Skin of body (tissue), 3 donors: ENCODE measurements around the gene ARHGAP30. TPM values are rescaled to one million over a fixed set of nuclear protein-coding genes. Genes with fewer than 3 reads are reported as not detected.
"Not testable (repeated sequence)": the region's sequence is repeated elsewhere in the genome, so short reads cannot be mapped to it uniquely, and the experiment has no call there.

Experiments used
- DNase-seq: peaks from one replicate; lab custom pipeline; 2025; lab: John Stamatoyannopoulos, UW
- small RNA-seq: library from RNA; depleted of rRNA; stranded (forward); fragments of <200 nt; gene quantifications from one replicate; pipeline ENCODE3, GENCODE V24; 2014; ENCODE audit warnings: low replicate concordance
- total RNA-seq: library from RNA; depleted of rRNA; stranded (reverse); fragments of >200 nt; gene quantifications from one replicate; pipeline ENCODE4 v1.2.3, GENCODE V29; 2014

Gene ARHGAP30
- total RNA-seq, 1 donor from 2014 or later = 7.9 TPM

DNA sequence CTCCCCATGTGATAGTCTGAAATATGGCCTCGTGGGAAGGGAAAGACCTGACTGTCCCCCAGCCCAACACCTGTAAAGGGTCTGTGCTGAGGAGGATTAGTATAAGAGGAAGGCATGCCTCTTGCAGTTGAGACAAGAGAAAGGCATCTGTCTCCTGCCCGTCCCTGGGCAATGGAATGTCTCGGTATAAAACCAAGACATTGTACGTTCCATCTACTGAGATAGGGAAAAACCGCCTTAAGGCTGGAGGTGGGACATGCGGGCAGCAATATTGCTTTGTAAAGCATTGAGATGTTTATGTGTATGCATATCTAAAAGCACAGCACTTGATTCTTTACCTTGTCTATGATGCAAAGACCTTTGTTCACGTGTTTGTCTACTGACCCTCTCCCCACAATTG is 52.5 kb downstream of the ARHGAP30 start:
- DNase-seq = not testable (repeated sequence)

DNA sequence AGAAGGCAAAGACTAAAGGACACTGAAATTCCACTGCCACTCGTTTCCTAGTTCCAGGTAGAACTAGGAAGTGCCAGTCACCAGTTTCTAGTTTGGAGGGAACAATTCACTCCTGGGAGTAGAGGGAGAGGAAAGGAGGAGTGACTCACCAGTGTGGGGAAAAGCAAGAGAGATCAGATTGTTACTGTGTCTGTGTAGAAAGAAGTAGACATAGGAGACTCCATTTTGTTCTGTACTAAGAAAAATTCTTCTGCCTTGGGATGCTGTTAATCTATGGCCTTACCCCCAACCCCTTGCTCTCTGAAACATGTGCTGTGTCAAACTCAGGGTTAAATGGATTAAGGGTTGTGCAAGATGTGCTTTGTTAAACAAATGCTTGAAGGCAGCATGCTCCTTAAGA is 53.0 kb downstream of the ARHGAP30 start:
- not testable (repeated sequence) for DNase-seq

DNA sequence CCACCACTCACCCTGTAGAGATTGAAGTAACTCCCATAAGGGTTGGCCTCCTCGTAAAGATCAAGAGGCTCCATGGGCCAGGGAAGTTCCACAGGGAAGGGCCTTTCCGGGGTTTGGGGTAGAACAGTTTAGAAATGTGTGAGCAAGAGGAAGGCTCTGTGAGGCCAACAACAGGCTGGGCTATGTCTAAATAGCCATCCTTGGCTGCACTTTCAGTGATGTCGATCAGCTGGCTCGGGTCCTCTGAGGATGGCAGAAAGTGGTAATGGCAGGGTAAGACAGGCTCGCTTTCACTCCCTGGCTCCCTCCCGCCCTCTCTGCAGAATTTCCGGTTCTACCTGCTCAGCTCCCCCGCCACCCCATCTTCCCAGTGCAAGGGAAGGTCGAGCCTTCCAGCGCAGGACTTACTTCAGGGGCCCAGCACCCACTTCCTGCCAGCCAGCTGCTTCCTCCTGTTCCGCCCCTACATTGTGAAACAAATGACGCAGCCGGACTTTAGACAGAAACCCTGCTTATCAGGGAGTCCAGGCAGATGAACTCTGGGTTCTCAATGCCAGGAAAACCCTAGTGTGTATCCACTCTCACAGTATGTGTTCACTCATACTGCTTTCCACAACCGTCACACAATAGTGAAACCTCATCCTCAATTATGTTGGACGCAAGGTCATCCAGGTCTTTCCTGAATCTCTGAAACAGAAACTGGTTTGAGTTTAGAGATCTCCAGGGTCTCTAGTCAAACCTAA is 56.0 kb downstream of the ARHGAP30 start:
- peak; percentile 73 for DNase-seq

DNA sequence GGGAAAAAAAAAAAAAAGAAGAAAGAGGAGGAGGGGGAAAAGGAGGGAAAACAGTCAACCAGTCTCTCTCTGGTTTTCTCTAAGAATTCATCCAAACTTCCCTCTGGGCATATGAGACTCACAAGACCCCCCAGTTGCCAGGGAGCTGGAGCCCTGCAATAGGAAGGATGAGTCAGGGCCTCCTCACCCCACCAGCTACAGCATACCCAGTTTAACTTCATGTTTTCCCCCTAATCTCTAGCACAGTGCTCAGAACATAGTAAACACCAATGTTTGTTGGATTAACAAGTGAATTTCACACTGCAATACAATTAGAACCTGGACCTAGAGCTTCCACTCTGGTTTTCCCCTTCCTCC is 56.6 kb downstream of the ARHGAP30 start:
- DNase-seq = no peak

DNA sequence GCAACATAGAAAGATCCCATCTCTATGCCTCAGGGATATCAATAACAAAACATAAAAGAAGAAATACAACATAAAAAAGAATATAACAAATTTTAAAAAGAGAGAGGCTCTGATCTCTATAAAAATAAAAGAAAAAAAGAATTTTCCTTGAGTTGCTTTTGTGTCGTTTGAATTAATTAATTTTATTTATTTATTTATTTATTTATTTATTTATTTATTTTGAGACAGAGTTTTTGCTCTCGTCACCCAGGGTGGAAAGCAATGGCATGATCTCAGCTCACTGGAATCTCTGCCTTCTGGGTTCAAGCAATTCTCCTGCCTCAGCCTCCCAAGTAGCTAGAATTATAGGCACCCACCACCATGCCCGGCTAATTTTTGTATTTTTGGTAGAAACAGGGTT is 57.3 kb downstream of the ARHGAP30 start:
- no peak for DNase-seq

DNA sequence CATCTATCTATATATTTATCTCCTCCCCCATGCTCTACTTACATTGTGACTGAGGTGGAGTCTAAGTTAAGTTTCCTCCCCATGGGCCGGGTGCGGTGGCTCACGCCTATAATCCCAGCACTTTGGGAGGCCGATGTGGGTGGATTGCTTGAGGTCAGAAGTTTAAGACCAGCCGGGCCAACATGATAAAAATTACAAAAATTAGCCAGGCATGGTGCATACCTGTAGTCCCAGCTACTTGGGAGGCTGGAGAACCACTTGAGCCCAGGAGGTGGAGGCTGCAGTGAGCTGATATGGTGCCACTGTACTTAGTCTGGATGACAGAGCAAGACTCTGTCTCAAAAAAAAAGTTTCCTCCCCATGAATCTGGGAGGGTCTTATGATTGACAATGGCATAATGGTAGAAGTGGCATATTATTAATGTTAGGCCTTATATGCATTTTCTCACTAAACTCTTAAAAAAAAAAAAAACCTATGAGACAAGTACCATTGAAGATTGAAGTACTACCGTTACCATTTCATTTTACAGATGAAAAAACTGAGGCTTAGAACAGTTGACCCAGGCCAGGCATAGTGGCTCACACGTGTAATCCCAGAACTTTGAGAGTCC is 60.0 kb downstream of the ARHGAP30 start:
- no peak for DNase-seq

DNA sequence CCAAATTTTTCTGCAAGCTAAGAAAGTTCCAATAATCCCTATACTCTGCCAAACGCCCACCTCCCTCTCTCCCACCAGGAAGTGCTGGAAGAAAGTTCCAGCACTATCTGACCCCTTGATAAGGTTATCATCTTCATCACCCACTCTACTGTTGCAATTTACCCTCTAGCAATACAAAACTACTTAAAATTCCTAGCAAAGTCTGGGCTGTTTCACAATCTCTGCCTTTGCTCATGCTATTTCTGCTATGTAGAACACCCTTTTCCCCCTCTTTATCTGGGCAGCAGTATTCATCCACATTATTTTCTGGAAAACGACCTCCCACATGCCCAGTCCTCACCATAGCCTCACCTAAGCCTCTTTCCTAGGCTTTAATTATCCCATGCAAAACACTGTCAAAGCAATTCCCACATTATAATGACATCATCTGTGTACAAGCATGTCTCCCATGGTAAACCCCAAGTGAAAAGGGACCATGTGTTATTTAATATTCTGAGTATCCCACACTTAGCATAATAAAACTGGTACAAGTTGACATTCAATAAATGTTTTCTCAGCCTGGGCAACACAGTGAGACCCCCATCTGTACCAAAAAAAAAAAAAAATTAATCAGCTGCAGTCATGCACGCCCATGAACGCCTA is 60.7 kb downstream of the ARHGAP30 start:
- DNase-seq = no peak

DNA sequence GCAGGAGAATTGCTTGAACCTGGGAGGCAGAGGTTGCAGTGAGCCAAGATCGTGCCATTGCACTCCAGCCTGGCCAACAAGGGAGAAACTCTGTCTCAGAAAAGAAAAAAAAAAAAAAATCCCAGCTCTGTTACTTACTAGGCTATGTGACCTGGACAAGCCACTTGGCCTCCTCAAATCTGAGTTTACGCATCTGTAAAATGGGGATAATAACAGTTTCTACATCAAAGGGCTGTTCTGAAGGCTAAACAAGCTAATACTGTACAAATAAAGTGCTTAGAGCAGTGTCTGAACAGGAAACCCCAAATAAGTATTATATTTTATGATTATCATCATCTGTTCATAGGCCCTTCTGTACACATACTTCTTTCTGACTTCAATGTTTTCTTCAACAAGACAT is 62.3 kb downstream of the ARHGAP30 start:
- no peak for DNase-seq

DNA sequence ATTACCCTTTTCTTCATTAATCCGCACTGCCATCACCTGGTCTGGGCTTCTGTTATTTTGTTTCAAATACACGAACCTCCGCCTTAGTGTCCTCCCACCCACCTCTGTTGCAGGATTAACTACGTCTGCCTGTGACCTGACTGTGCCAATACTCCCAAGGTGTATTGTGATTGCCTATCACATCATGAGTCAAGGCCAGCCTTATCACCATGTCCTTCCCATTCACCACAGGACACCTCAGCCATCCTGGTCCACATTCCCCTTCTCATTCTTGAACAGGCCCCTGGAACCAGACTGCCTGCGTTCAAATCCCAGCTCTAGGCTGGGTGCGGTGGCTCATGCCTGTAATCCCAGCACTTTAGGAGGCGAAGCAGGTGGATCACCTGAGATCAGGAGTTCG is 63.1 kb downstream of the ARHGAP30 start:
- DNase-seq = no peak

DNA sequence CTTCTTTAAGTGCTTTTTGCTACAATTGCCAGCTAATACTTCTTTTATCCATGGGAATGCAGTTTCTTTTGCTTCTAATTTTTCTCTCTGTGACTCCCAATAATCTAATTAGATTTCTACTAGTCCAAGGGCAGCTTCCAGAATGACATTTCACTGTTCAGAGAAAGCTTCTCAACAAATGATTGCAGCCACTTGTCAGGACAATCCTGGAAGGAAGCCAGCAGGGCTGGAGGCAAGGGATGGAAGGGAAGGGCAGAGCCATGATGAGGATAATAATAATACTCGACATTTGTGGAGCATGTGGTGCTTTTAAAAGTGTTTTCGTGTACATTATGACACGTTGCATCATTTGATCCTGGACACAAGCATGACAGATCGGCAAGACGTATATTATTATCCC is 68.2 kb downstream of the ARHGAP30 start:
- no peak for DNase-seq

DNA sequence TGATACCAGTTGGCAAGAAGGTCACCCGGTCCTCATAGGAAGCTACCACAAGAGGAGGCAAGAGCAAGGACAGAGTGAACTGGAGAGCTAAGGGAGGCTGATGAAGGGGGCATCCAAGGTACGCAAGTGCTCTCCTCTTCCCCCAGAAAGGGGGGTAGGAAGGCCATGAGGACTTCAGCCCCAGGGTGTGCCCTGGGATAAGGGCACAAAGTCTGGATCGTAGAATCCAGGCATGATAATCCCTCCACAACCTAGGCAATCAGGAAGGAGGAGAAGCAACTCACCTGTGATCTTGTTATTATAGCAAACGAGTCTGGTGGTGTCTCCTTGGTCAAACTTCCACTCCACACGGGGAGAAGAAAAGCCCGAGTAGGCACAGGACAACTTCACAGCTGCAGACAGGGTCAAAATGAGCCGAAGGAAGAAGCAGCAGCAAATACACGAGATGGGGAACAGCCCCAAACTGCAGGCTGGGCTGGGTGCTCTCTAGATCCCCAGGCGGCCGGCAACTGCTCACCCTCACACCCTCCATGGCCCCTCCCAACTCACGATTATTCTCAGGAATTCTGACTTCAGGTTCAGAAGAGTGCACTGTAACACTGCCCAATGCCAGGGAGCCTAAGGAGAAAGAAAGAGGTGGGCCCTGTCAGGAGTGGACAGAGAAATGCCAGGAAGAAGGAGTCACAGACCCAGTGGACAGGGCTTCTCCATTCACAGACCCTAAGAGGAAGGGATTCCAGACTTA is 68.8 kb downstream of the ARHGAP30 start:
- no peak for DNase-seq

DNA sequence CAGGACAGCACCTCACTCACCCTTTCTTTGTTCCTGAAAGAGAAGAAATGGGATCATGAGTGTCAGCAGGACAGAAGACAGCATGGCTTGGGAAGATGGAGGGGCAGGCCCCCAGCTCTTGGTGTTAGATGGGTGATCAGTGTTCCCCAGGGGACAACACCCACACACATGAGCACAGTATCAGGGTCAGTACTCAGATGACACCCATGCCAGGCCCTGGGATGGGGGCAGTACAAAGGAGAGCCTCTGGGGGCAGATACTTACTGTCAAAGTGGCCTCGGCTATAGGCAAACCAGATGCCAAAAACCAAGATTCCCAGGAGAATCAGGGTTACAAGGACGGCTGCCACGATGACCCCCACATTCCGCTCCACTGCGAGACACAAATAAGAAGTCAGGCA is 70.3 kb downstream of the ARHGAP30 start:
- DNase-seq = no peak

DNA sequence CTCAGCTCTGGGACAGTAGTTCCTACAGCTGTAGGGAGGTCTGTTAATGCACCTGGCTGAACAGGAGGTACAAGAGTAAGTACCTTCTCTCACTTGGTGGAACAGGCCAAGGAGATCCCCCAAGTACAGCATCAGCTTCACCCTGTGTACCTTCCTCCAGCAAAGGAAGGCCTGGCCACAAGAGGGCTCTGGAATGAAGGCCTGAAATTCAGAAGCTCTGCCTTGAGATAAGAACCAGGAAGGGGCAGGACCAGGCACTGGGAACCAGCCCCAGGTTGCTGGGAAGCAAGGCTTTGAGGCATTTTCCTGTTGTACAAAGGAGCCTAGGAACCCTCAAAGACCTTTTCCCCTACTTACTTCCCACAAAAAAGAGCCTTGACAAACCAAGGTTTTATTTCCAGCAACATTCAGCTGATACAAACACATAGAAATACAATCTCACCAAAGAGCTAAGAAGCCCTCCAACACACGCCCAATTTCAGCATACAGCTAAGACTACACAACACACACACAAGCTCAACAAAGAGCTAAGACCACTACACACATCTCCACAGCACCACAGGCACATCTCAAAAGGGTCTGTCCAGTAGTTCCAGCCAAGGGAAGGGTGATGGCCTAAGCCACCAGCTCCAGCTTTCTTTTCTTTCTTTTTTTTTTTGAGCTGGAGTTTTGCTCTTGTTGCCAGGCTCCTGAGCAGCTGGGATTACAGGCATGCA is 72.2 kb downstream of the ARHGAP30 start:
- no peak for DNase-seq

Small RNA genes lying within 50 kb of the gene (small RNA-seq; reads per million reads assigned to genes)
- gene AL591806.2 = not detected

Other genes starting within 250 kb of the ARHGAP30 start
- gene CD244, start 207.0 kb downstream of the ARHGAP30 start, total RNA-seq = 0.49 TPM
- 0.49 TPM for gene ITLN1, start 184.7 kb downstream of the ARHGAP30 start, total RNA-seq
- not detected for gene ITLN2, start 115.1 kb downstream of the ARHGAP30 start, total RNA-seq
- gene F11R, start 48.7 kb downstream of the ARHGAP30 start, total RNA-seq = 42.1 TPM
- gene TSTD1, start 30.9 kb downstream of the ARHGAP30 start, total RNA-seq = 29.3 TPM
- 48.7 TPM for gene USF1, start 23.9 kb downstream of the ARHGAP30 start, total RNA-seq
- 49.6 TPM for gene NECTIN4, start 19.7 kb upstream of the ARHGAP30 start, total RNA-seq
- gene KLHDC9, start 28.5 kb upstream of the ARHGAP30 start, total RNA-seq = not detected
- 25.4 TPM for gene PFDN2, start 48.1 kb upstream of the ARHGAP30 start, total RNA-seq
- gene NIT1, start 48.2 kb upstream of the ARHGAP30 start, total RNA-seq = 19.3 TPM
- 18.7 TPM for gene DEDD, start 62.8 kb upstream of the ARHGAP30 start, total RNA-seq
- 74.5 TPM for gene UFC1, start 84.1 kb upstream of the ARHGAP30 start, total RNA-seq
- gene USP21, start 89.6 kb upstream of the ARHGAP30 start, total RNA-seq = 8.4 TPM
- gene PPOX, start 96.5 kb upstream of the ARHGAP30 start, total RNA-seq = 16.7 TPM
- gene B4GALT3, start 107.6 kb upstream of the ARHGAP30 start, total RNA-seq = 15.6 TPM
- 6.8 TPM for gene ADAMTS4, start 129.2 kb upstream of the ARHGAP30 start, total RNA-seq
- gene NDUFS2, start 132.5 kb upstream of the ARHGAP30 start, total RNA-seq = 103 TPM
- gene FCER1G, start 145.4 kb upstream of the ARHGAP30 start, total RNA-seq = 12.4 TPM
- not detected for gene APOA2, start 153.7 kb upstream of the ARHGAP30 start, total RNA-seq
- gene TOMM40L, start 156.2 kb upstream of the ARHGAP30 start, total RNA-seq = 5.6 TPM
- gene NR1I3, start 168.3 kb upstream of the ARHGAP30 start, total RNA-seq = not detected
- gene PCP4L1, start 188.9 kb upstream of the ARHGAP30 start, total RNA-seq = 1.8 TPM
- gene MPZ, start 240.1 kb upstream of the ARHGAP30 start, total RNA-seq = 26.5 TPM
- 28.4 TPM for gene SDHC, start 244.5 kb upstream of the ARHGAP30 start, total RNA-seq